Choroid plexus epithelial cell (primary cell): ENCODE data around the gene CACFD1.

Experiments
- DNase-seq: peaks from one replicate; pipeline ENCODE4 v3.0.0-alpha.2; 2010; ENCODE audit warnings: low read depth
- H3K4me3 ChIP-seq: 2 replicates; pipeline ENCODE4 v1.5.1; 2011; ENCODE audit warnings: low read depth, mild to moderate bottlenecking, control low read depth, low read length, moderate library complexity
- CTCF ChIP-seq: conservative IDR thresholded peaks from 2 replicates; pipeline ENCODE4 v1.5.1; 2011; ENCODE audit warnings: low read depth, mild to moderate bottlenecking, control low read depth, inconsistent platforms, low read length, moderate library complexity

Gene CACFD1

GRCh38 chr9:133423216-133423615 lies 36.6 kb upstream of the CACFD1 start:
- H3K4me3 ChIP-seq, result no peak overlapping the region
- peak; percentile 36 for DNase-seq
- TF ChIP-seq CTCF, result no peak

- no peak for DNase-seq
- no peak for TF ChIP-seq CTCF
- no peak overlapping the region for H3K4me3 ChIP-seq
Observed at GRCh38 chr9:133424187-133424586, 35.6 kb upstream of the CACFD1 start.

- H3K4me3 ChIP-seq, result no peak overlapping the region
- no peak for TF ChIP-seq CTCF
- DNase-seq, result no peak
Observed at GRCh38 chr9:133425049-133425632, 34.6 kb upstream of the CACFD1 start.

DNA sequence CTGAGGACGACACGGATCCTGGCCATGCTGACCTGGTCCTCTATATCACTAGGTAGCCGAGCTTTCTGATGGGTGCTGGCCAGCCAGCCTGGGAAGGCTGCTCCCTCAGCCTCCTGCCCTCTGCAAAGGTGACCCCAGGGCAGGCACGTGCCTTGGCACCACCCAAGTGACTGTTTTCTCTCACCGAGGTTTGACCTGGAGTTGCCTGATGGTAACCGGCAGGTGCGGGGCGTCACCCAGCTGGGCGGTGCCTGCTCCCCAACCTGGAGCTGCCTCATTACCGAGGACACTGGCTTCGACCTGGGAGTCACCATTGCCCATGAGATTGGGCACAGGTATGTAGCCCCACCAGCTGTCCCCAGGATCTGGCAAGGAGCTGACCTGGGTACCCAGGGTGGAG lies 33.8 kb upstream of the CACFD1 start:
- H3K4me3 ChIP-seq, result no peak overlapping the region
- no peak for TF ChIP-seq CTCF
- DNase-seq, result no peak

GRCh38 chr9:133427658-133428348 lies 32.0 kb upstream of the CACFD1 start:
- H3K4me3 ChIP-seq, result no peak overlapping the region
- no peak for TF ChIP-seq CTCF
- DNase-seq, result no peak

DNA sequence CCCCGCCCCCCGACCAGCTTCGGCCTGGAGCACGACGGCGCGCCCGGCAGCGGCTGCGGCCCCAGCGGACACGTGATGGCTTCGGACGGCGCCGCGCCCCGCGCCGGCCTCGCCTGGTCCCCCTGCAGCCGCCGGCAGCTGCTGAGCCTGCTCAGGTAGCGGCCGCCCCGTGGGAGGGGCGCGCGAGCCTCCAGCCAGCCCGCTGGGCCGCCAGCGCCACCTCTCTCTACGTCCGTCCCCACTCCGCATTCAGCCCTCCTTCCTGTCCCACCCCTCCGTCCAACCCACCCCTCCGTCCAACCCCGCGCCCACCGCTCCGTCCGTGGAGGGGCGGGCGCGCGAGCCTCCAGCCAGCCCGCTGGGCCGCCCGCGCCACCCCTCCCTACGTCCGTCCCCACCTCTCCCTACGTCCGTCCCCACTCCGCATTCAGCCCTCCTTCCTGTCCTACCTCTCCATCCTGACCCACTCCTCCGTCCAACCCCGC lies 31.1 kb upstream of the CACFD1 start:
- DNase-seq, result no peak
- no peak overlapping the region for H3K4me3 ChIP-seq
- no peak for TF ChIP-seq CTCF

- no peak for TF ChIP-seq CTCF
- no peak for DNase-seq
- H3K4me3 ChIP-seq, result no peak overlapping the region
Observed at GRCh38 chr9:133429214-133429613, 30.6 kb upstream of the CACFD1 start.
